Colonic mucosa (tissue), 4 donors: ENCODE measurements around the gene TMEM179. TPM values are rescaled to one million over a fixed set of nuclear protein-coding genes. Genes with fewer than 3 reads are reported as not detected.
A peak's percentile ranks its signal among the peaks of the same experiment; 100 is the strongest.

ENCODE experiments used
- DNase-seq: peaks from one replicate; pipeline ENCODE4 v3.0.0-alpha.2; 2020
- H3K27ac ChIP-seq: fragments of 200-600 bp; one replicate; pipeline ENCODE4 v1.8.0; 2021
- H3K27me3 ChIP-seq: fragments of 200-600 bp; one replicate; pipeline ENCODE4 v1.8.0; 2021
- H3K36me3 ChIP-seq: fragments of 200-600 bp; one replicate; pipeline ENCODE4 v1.8.0; 2021
- H3K4me1 ChIP-seq: fragments of 200-600 bp; one replicate; pipeline ENCODE4 v1.8.0; 2021; ENCODE audit warnings: mild to moderate bottlenecking
- H3K4me3 ChIP-seq: fragments of 200-600 bp; one replicate; pipeline ENCODE4 v1.8.0; 2021
- H3K9ac ChIP-seq, 2 donors: one replicate each; pipeline ENCODE4 v1.7.0; 2013; ENCODE audit warnings: control low read depth in 2 of 2, low read depth in 2 of 2, low read length in 2 of 2
- H3K9me3 ChIP-seq: fragments of 200-600 bp; one replicate; pipeline ENCODE4 v1.8.0; 2021
- intact Hi-C: fragments of 100-400 bp; cut with DNase I; formaldehyde crosslinking; loops from one replicate; pipeline ENCODE4 v1.14.1; 2022
- total RNA-seq, 2 donors: library from RNA; stranded (reverse); fragmentation: NEBNext Ultra II Directional in 1 of 2; extraction: Animal tissue kit (Norgen Biotek cat#: 25700) in 1 of 2; gene quantifications; one replicate each; pipeline ENCODE4 v1.2.1, GENCODE V29; 2021
- TF ChIP-seq, protein P1 (sequence below): fragments of 200-600 bp; IDR thresholded peaks from one replicate; pipeline ENCODE4 v1.8.0; 2022; ENCODE audit warnings: antibody characterized with exemption, mild to moderate bottlenecking
- donor health status: healthy.
- donor health status: DM: no; HTN: no; CAD: no.
- donor health status: DM: no; HTN: no; CAD: no.

TMEM179 gene
- total RNA-seq, 2 donors from 2014 or later, result 0.69 TPM; not detected in 1

- H3K36me3 ChIP-seq, result no peaks in the 10 kb centered on the region
- no peaks in the 10 kb centered on the region for H3K4me1 ChIP-seq
- H3K27ac ChIP-seq, result no peak overlapping the region
- no peak overlapping the region for H3K9ac ChIP-seq
- H3K27me3 ChIP-seq, result no peaks in the 10 kb centered on the region
- intact Hi-C loops, result loop anchor here (10.0 kb wide), 1 partner anchor 473 kb away; no protein-coding TSS in a partner anchor
- TF ChIP-seq, protein P1, sequence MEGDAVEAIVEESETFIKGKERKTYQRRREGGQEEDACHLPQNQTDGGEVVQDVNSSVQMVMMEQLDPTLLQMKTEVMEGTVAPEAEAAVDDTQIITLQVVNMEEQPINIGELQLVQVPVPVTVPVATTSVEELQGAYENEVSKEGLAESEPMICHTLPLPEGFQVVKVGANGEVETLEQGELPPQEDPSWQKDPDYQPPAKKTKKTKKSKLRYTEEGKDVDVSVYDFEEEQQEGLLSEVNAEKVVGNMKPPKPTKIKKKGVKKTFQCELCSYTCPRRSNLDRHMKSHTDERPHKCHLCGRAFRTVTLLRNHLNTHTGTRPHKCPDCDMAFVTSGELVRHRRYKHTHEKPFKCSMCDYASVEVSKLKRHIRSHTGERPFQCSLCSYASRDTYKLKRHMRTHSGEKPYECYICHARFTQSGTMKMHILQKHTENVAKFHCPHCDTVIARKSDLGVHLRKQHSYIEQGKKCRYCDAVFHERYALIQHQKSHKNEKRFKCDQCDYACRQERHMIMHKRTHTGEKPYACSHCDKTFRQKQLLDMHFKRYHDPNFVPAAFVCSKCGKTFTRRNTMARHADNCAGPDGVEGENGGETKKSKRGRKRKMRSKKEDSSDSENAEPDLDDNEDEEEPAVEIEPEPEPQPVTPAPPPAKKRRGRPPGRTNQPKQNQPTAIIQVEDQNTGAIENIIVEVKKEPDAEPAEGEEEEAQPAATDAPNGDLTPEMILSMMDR, result no peak
- H3K4me3 ChIP-seq, result no peak overlapping the region
- H3K9me3 ChIP-seq, result no peaks in the 10 kb centered on the region
- DNase-seq, result no peak
Observed at GRCh38 chr14:104567141-104567956, 37.2 kb downstream of the TMEM179 start.

DNA sequence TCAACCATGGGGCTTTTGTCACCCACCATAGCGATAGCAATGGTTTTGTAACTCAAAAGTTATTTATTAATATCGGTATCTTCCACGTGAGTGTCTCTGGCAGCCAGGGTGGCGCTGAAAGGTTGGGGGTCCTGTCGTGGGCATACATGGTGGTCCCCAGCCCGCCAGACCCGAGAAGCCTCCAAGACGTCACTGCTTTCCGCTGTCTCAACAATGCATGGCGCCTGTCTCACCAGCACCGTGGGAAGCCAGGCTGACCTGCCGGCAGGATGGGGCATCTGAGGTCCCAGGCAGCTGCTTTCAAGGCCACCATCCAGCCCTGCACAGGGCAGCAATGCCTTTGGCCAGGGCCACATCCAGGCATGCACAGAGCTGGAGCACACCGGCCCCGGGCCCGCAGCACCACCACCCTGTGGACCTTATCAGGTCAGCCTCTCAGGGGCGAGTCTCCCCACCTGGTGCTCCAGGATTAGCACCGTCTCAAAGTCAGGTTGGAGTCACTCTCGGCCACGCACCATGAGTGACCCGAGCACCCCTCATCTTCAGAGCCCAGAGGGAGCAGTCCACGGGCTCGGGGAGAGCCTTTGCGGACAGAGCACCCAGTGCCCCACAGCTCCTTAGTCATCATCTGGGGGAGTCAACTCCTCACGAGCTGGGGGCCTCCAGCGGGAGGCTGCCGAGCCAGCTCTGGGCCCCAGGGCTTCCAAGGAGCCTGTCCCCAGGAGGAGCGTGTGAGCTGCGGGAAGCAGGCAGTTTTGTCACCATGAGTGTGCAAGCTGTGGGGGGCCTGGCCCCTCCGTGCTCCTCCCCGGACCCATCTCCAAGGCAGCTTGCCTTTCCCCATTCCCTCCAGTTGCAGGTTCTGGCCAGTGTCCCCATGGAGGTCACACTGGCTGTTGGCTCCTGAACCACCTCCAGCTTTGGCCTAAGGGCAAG lies 39.6 kb downstream of the TMEM179 start:
- H3K4me3 ChIP-seq, result no peak overlapping the region
- TF ChIP-seq, protein P1, result no peak
- no peak overlapping the region for H3K9ac ChIP-seq
- no peaks in the 10 kb centered on the region for H3K36me3 ChIP-seq
- H3K4me1 ChIP-seq, result no peaks in the 10 kb centered on the region
- H3K27ac ChIP-seq, result no peak overlapping the region
- no peaks in the 10 kb centered on the region for H3K9me3 ChIP-seq
- DNase-seq, result no peak
- H3K27me3 ChIP-seq, result no peaks in the 10 kb centered on the region
- intact Hi-C loops, result loop anchor here (10.0 kb wide), 1 partner anchor 470 kb away; no protein-coding TSS in a partner anchor

DNA sequence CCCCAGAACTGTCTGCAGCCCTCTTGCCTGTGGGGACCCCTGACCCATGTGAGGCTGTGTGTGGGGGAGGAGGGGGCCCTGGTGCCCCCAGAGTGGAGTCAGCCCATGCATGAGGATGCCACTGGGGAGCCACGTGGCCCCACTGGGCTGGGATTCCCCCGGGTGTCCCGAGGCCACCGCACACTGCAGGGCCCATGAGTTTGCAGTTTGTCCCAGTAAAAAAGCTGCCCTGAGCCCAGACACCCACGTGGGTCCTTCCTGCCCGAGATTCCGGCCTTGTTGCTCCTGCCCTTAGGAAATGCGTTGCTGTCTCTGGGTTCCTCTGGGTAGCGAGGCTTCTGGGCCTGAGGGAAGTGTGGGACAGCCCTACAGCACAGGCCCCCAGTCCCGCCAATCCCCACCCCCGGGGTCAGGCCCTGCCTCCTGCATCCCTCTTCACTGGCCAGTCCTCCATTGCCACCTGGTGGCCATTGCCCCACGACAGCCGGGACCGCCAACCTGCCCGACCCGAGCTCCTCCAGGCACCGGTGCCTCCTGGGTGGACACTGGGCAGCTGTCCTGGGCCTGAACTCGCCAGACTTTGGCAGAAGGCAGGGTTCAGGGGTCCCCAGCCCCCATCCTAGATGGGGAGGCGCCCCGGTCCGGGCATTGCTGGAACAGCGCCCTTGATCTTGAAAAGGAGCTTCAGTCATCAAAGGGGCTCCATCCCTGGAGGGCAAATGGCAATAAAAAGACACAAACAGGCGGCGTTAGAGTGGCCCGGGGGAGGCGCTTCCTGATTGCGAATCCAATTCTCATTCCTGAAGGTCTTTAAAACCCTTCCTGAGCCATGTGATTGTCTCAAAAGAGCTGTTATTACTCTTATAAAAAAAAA lies 40.6 kb downstream of the TMEM179 start:
- Histone ChIP-seq H3K27me3 (no peaks in the 10 kb centered on the region), H3K27ac (no peak overlapping the region), H3K9ac (no peak overlapping the region), H3K36me3 (no peaks in the 10 kb centered on the region), H3K9me3 (no peaks in the 10 kb centered on the region), H3K4me1 (no peaks in the 10 kb centered on the region), H3K4me3 (no peak overlapping the region)
- peak; percentile 70 for DNase-seq
- intact Hi-C loops, result loop anchor here (2.0 to 10.0 kb wide), 2 partner anchors 427 to 469 kb away; no protein-coding TSS in a partner anchor
- TF ChIP-seq, protein P1, result peak; percentile 59

DNA sequence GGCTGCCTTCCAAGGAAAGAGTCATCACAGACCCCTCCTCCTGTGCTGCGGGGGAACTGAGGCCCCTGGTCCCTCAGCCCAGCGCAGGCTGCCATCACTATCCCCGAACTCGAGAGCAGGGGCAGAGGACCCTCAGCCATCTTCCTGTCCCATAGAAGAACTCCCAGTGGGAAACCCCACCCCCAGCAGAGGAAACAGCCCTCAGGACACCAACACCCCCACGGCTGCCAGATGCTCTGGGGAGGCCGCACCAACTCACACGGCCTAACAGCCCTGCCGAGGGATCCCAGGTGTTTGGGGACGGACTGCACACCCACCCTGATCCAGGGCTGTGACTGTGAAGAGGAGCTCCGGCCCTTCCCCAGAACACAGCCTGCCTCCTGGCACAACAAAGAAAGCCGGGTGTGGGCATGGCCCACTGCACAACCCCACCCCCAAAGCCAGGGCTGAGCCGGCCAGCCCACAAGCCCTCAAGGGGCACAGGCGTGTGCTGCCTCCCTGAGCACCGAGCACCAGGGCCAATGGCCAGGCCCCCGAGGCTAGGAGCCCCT lies 41.3 kb downstream of the TMEM179 start:
- no peak overlapping the region for H3K4me3 ChIP-seq
- no peak overlapping the region for H3K27ac ChIP-seq
- H3K9ac ChIP-seq, result no peak overlapping the region
- H3K9me3 ChIP-seq, result no peaks in the 10 kb centered on the region
- no peaks in the 10 kb centered on the region for H3K36me3 ChIP-seq
- intact Hi-C loops, result loop anchor here (2.0 to 10.0 kb wide), 2 partner anchors 426 to 468 kb away; no protein-coding TSS in a partner anchor
- no peaks in the 10 kb centered on the region for H3K27me3 ChIP-seq
- TF ChIP-seq, protein P1, result no peak
- no peak for DNase-seq
- no peaks in the 10 kb centered on the region for H3K4me1 ChIP-seq
